ENCODE measurements around the gene ENPP7. TPM values are rescaled to one million over a fixed set of nuclear protein-coding genes. Genes with fewer than 3 reads are reported as not detected.

The ENPP7 gene
- total RNA-seq, 1 donor from 2014 or later: not detected

Small RNAs within 50 kb of the gene (small RNA-seq; reads per million reads assigned to genes)
- not detected for gene MIR4739

Other genes starting within 250 kb of the ENPP7 start
- gene RBFOX3, start 119.9 kb upstream of the ENPP7 start, total RNA-seq: 7.8 TPM
- 5.6 TPM for gene CBX2, start 47.2 kb downstream of the ENPP7 start, total RNA-seq
- 8.4 TPM for gene CBX8, start 66.1 kb downstream of the ENPP7 start, total RNA-seq
- 19.2 TPM for gene CBX4, start 108.5 kb downstream of the ENPP7 start, total RNA-seq

Data from occipital lobe (tissue), 2 donors.